NOMO-1 (cell line): Measurements from ENCODE around the gene KRTAP4-8.
"Not testable (repeated sequence)": the region's sequence is repeated elsewhere in the genome, so short reads cannot be mapped to it uniquely, and the experiment has no call there.

Source experiments
- DNase-seq, 2 experiments: peaks; one replicate each; lab custom pipeline; 2025; ENCODE audit not compliant: unreplicated experiment in 2 of 2; lab: John Stamatoyannopoulos, UW

The KRTAP4-8 gene

GRCh38 chr17:41111151-41111885, 13.4 kb upstream of the KRTAP4-8 start:
- DNase-seq, result no peak

GRCh38 chr17:41108728-41109386, 10.9 kb upstream of the KRTAP4-8 start:
- DNase-seq, result peak in 1 of 2 experiments; percentile 36

- DNase-seq, result no peak
Measured at GRCh38 chr17:41107941-41108450, 10.1 kb upstream of the KRTAP4-8 start.

GRCh38 chr17:41105347-41105746, 7.4 kb upstream of the KRTAP4-8 start, which contains the start of gene KRTAP4-9:
Gene KRTAP4-9, plus strand, starts transcription at chr17:41105389. Its CDS starts 0 bp downstream, at chr17:41105389.
- not testable (repeated sequence) for DNase-seq

- not testable (repeated sequence) for DNase-seq
Measured at GRCh38 chr17:41104386-41105038, 6.6 kb upstream of the KRTAP4-8 start.

GRCh38 chr17:41103896-41104295, 6.0 kb upstream of the KRTAP4-8 start:
- DNase-seq, result no peak

GRCh38 chr17:41101586-41102259, 3.8 kb upstream of the KRTAP4-8 start, which contains the start of gene KRTAP4-16:
Gene KRTAP4-16, minus strand, starts transcription at chr17:41102209. Its CDS starts 0 bp downstream, at chr17:41102209.
- no peak for DNase-seq

- not testable (repeated sequence) for DNase-seq
Measured at GRCh38 chr17:41099682-41100480, 1.9 kb upstream of the KRTAP4-8 start.

GRCh38 chr17:41098481-41098880, 539 bp upstream of the KRTAP4-8 start:
- no peak for DNase-seq

- DNase-seq, result no peak
Measured at GRCh38 chr17:41096055-41096454, 1.9 kb downstream of the KRTAP4-8 start.

- DNase-seq, result peak in 1 of 2 experiments; percentile 44
Measured at GRCh38 chr17:41088760-41089352, 9.1 kb downstream of the KRTAP4-8 start.

- not testable (repeated sequence) for DNase-seq
Measured at GRCh38 chr17:41084100-41084856, 13.7 kb downstream of the KRTAP4-8 start, which contains the start of gene KRTAP4-7. Gene KRTAP4-7, plus strand, starts transcription at chr17:41084150. Its CDS starts 57 bp downstream, at chr17:41084207.

GRCh38 chr17:41083427-41083826, 14.5 kb downstream of the KRTAP4-8 start:
- DNase-seq, result not testable (repeated sequence)

GRCh38 chr17:41082626-41083025, 15.3 kb downstream of the KRTAP4-8 start:
- no peak for DNase-seq

- no peak for DNase-seq
Measured at GRCh38 chr17:41076788-41077187, 21.2 kb downstream of the KRTAP4-8 start.

- DNase-seq, result no peak
Measured at GRCh38 chr17:41073676-41074075, 24.3 kb downstream of the KRTAP4-8 start.

- DNase-seq, result no peak
Measured at GRCh38 chr17:41071606-41072360, 26.2 kb downstream of the KRTAP4-8 start.

- DNase-seq, result peak in 1 of 2 experiments; percentile 56
Measured at GRCh38 chr17:41069031-41069430, 28.9 kb downstream of the KRTAP4-8 start.
